Prostate gland (tissue), 2 donors: ENCODE data around the gene GABRD. TPM values are rescaled to one million over a fixed set of nuclear protein-coding genes. Genes with fewer than 3 reads are reported as not detected.

Source experiments
- DNase-seq: peaks from one replicate; pipeline ENCODE4 v3.0.0-alpha.2; 2019; ENCODE audit warnings: low spot score
- H3K27ac ChIP-seq, 2 donors: fragments of 200-600 bp; sonication (generic); 2 replicates each; pipeline ENCODE4 v1.5.1; 2017 to 2019
- H3K27me3 ChIP-seq: fragments of 200-600 bp; sonication (generic); replicated peaks from 2 replicates; pipeline ENCODE4 v1.5.1; 2019; ENCODE audit not compliant: insufficient read depth
- H3K36me3 ChIP-seq, 2 donors: fragments of 200-600 bp; sonication (generic); 1 replicate in 1 of 2; 2 replicates in 1 of 2; pipeline versions ENCODE4 v1.5.1 to v1.8.1; 2017 to 2019
- H3K4me1 ChIP-seq: fragments of 200-600 bp; sonication (generic); replicated peaks from 2 replicates; pipeline ENCODE4 v1.5.1; 2019
- H3K4me3 ChIP-seq, 2 donors: fragments of 200-600 bp; sonication (generic); 2 replicates each; pipeline ENCODE4 v1.5.1; 2017 to 2019
- H3K9me3 ChIP-seq: fragments of 200-600 bp; sonication (generic); 2 replicates; pipeline ENCODE4 v1.5.1; 2017
- POLR2A ChIP-seq: fragments of 450-650 bp; IDR thresholded peaks from one replicate; pipeline ENCODE4 v1.6.1; 2016; ENCODE audit warnings: antibody characterized with exemption, mild to moderate bottlenecking
- POLR2AphosphoS5 ChIP-seq: sonication (generic); formaldehyde crosslinking; IDR thresholded peaks from one replicate; pipeline ENCODE4 v1.6.1; 2017; ENCODE audit warnings: antibody characterized with exemption
- WGBS: methylation state at CpG from one replicate; pipeline ENCODE4 v1.1.5; 2018; 5-methylcytosine and 5-hydroxymethylcytosine counted together
- intact Hi-C: fragments of 100-400 bp; cut with DNase I; formaldehyde crosslinking; loops from one replicate; pipeline ENCODE4 v1.14.2; 2022
- total RNA-seq, 2 donors: library from RNA; depleted of rRNA; stranded (reverse); fragments of >200 nt; gene quantifications; one replicate each; pipeline ENCODE4 v1.1.0, GENCODE V29; 2016
- TF ChIP-seq, protein P1 (sequence below), 4 experiments: fragments of 200-600 bp in 2 of 4; fragments of 450-650 bp in 2 of 4; sonication (generic) in 2 of 4; IDR thresholded peaks; 1 replicate in 3 of 4; 2 replicates in 1 of 4; pipeline ENCODE4 v1.5.1; 2016 to 2019; ENCODE audit warnings: antibody characterized with exemption in 4 of 4, mild to moderate bottlenecking in 2 of 4, moderate library complexity in 2 of 4

The GABRD gene
- total RNA-seq, 2 donors from 2014 or later: 0.32 to 7.6 TPM

DNA sequence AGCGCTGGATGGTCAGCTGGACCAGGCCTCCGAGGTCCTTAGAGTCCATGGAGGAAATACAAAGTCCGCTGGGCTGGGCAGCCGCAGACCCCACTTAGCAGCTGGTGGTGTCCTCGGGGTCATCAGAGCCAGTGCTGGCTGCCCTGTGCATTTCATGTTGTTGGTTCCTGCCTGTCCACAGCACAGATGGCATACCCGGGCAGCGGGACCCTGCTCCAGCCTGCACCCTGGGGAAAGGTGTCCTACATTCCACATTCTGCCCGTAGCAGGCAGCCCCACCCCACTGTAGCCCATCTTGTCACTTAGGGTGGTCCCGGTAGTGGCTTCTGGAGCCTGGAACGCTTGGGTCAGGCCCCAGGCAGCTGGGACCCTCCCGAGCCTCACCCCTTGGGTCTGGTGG, 50.9 kb downstream of the GABRD start:
- DNase-seq: no peak
- no peak for TF ChIP-seq POLR2AphosphoS5
- no peak for TF ChIP-seq POLR2A
- TF ChIP-seq, protein P1, sequence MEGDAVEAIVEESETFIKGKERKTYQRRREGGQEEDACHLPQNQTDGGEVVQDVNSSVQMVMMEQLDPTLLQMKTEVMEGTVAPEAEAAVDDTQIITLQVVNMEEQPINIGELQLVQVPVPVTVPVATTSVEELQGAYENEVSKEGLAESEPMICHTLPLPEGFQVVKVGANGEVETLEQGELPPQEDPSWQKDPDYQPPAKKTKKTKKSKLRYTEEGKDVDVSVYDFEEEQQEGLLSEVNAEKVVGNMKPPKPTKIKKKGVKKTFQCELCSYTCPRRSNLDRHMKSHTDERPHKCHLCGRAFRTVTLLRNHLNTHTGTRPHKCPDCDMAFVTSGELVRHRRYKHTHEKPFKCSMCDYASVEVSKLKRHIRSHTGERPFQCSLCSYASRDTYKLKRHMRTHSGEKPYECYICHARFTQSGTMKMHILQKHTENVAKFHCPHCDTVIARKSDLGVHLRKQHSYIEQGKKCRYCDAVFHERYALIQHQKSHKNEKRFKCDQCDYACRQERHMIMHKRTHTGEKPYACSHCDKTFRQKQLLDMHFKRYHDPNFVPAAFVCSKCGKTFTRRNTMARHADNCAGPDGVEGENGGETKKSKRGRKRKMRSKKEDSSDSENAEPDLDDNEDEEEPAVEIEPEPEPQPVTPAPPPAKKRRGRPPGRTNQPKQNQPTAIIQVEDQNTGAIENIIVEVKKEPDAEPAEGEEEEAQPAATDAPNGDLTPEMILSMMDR (IDR thresholded peaks at IDR 0.05): no peak
- no peaks in the 10 kb centered on the region for H3K27me3 ChIP-seq
- no peak overlapping the region for H3K4me3 ChIP-seq
- no peaks in the 10 kb centered on the region for H3K9me3 ChIP-seq
- no peaks in the 10 kb centered on the region for H3K4me1 ChIP-seq
- H3K27ac ChIP-seq: no peak overlapping the region
- WGBS: 91% methylated on average over 10 of the region's 11 CpGs
- intact Hi-C loops: no loop called here
- no peaks in the 10 kb centered on the region for H3K36me3 ChIP-seq

GRCh38 chr1:2070800-2071530, 51.8 kb downstream of the GABRD start:
- intact Hi-C loops: no loop called here
- DNase-seq: no peak
- no peak overlapping the region for H3K4me3 ChIP-seq
- H3K4me1 ChIP-seq: no peaks in the 10 kb centered on the region
- TF ChIP-seq, protein P1 (IDR thresholded peaks at IDR 0.05): no peak
- TF ChIP-seq POLR2A (no peak), POLR2AphosphoS5 (no peak)
- H3K27me3 ChIP-seq: no peaks in the 10 kb centered on the region
- 80% methylated on average over 36 of the region's 36 CpGs for WGBS
- H3K9me3 ChIP-seq: no peaks in the 10 kb centered on the region
- H3K27ac ChIP-seq: peak overlapping the region in 1 of 2 donors; percentile 27
- no peaks in the 10 kb centered on the region for H3K36me3 ChIP-seq

GRCh38 chr1:2072109-2072806, 53.1 kb downstream of the GABRD start:
- H3K4me3 ChIP-seq: no peak overlapping the region
- DNase-seq: no peak
- H3K9me3 ChIP-seq: no peaks in the 10 kb centered on the region
- intact Hi-C loops: no loop called here
- peak overlapping the region in 1 of 2 donors; percentile 29 for H3K27ac ChIP-seq
- no peaks in the 10 kb centered on the region for H3K27me3 ChIP-seq
- no peaks in the 10 kb centered on the region for H3K4me1 ChIP-seq
- H3K36me3 ChIP-seq: no peaks in the 10 kb centered on the region
- WGBS: 57% methylated on average over 25 of the region's 25 CpGs
- TF ChIP-seq, protein P1 (IDR thresholded peaks at IDR 0.05): no peak
- TF ChIP-seq POLR2AphosphoS5: no peak
- no peak for TF ChIP-seq POLR2A

- Histone ChIP-seq H3K9me3 (no peaks in the 10 kb centered on the region), H3K4me1 (no peaks in the 10 kb centered on the region), H3K27ac (no peak overlapping the region), H3K4me3 (no peak overlapping the region), H3K36me3 (no peaks in the 10 kb centered on the region), H3K27me3 (no peaks in the 10 kb centered on the region)
- intact Hi-C loops: no loop called here
- no peak for DNase-seq
- TF ChIP-seq, protein P1 (IDR thresholded peaks at IDR 0.05): no peak
- TF ChIP-seq POLR2A: no peak
- TF ChIP-seq POLR2AphosphoS5: no peak
- 87% methylated on average over 12 of the region's 14 CpGs for WGBS
Measured at GRCh38 chr1:2072891-2073290, 53.7 kb downstream of the GABRD start.
